Activated CD8-positive, alpha-beta T cell treated with anti-CD3 and anti-CD28 coated beads, Interleukin-2, amount 10 ng/mL, durations not matched to agents 7 days and 5 days (primary cell): Measurements from ENCODE around the gene DNAJC3. TPM values are rescaled to one million over a fixed set of nuclear protein-coding genes. Genes with fewer than 3 reads are reported as not detected.
"Not testable (repeated sequence)": the region's sequence is repeated elsewhere in the genome, so short reads cannot be mapped to it uniquely, and the experiment has no call there.

ENCODE experiments used
- ATAC-seq: fragments of 150-1000 bp; cut with Tn5 transposase; one replicate; pipeline ENCODE4 v1.10.0; 2021; ENCODE audit warnings: moderate library complexity
- CTCF ChIA-PET: fragments of 350-600 bp; sonication (Branson Sonifier 250); formaldehyde crosslinking; loops from one replicate; lab custom pipeline; 2021; ENCODE audit warnings: antibody characterized with exemption; lab: Charles Lee
- POLR2A ChIA-PET: fragments of 350-600 bp; sonication (Branson Sonifier 250); formaldehyde crosslinking; loops from one replicate; lab custom pipeline; 2021; ENCODE audit warnings: antibody characterized with exemption; lab: Charles Lee
- DNase-seq: peaks from one replicate; pipeline ENCODE4 v3.0.0-alpha.2; 2020
- H3K27ac Mint-ChIP-seq: one replicate; pipeline ENCODE4 v1.8.0; 2021; ENCODE audit warnings: mild to moderate bottlenecking, mixed read lengths
- H3K27me3 Mint-ChIP-seq: one replicate; pipeline ENCODE4 v1.8.0; 2021; ENCODE audit warnings: low read depth, mixed read lengths
- H3K36me3 Mint-ChIP-seq: one replicate; pipeline ENCODE4 v1.8.0; 2021; ENCODE audit warnings: low read depth, mixed read lengths
- H3K4me1 Mint-ChIP-seq: one replicate; pipeline ENCODE4 v1.8.0; 2021; ENCODE audit warnings: low read depth, mixed read lengths
- H3K4me3 Mint-ChIP-seq: one replicate; pipeline ENCODE4 v1.8.0; 2021; ENCODE audit warnings: mild to moderate bottlenecking, mixed read lengths
- H3K9me3 Mint-ChIP-seq: one replicate; pipeline ENCODE4 v1.8.0; 2022; ENCODE audit warnings: mixed read lengths; ENCODE audit not compliant: insufficient read depth
- total RNA-seq, 2 experiments: library from RNA; stranded (reverse); gene quantifications; one replicate each; pipeline ENCODE4 v1.2.3, GENCODE V29; 2021

Gene DNAJC3
- total RNA-seq, 2 experiments from 2014 or later = 17.4 to 17.8 TPM

DNA sequence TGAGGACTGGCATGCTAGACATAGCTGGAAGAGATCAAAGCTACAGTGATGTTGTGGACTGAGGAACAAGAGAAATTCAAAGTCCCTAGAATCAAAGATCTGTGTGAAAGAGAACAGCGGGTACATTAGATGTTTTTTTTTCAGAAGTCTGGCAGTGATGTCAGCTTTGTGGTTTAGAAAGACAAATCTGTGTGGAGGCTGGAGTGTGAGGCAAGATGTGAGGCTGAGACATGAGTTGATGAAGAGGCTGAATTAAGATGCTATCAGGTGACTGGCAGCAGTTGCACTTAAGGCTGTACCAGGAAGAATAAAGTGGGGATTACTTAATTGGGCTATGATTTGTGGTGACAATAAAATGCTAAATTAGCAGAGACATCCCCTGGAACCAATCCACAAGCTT is 46.5 kb downstream of the DNAJC3 start:
- no peak overlapping the region for H3K27ac Mint-ChIP-seq
- no peak overlapping the region for H3K4me3 Mint-ChIP-seq
- H3K9me3 Mint-ChIP-seq = no peaks in the 10 kb centered on the region
- POLR2A ChIA-PET = no interaction called here
- H3K36me3 Mint-ChIP-seq = peaks cover 30% of the 10 kb centered on the region
- H3K4me1 Mint-ChIP-seq = peaks cover 7% of the 10 kb centered on the region
- ATAC-seq = no peak
- CTCF ChIA-PET = no interaction called here
- no peaks in the 10 kb centered on the region for H3K27me3 Mint-ChIP-seq
- DNase-seq = no peak

DNA sequence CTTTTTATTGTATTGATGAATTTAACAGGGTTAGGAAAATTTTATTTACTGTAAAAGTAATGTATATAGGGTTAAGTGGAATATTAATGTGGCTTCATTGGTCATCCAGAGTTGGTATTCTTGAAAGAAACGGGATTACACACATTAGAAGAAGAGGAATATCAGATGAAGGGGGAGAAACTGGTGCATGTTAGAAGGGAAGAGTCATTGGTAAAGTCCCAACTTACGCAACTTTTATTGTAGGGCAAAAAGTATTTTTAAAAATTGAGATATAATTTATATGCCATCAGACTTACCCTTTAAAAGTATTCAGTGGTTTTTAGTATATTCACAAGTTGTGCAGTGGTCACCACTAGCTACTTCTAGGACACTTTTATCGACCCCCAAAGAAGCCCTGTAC is 47.3 kb downstream of the DNAJC3 start:
- ATAC-seq = no peak
- peaks cover 7% of the 10 kb centered on the region for H3K4me1 Mint-ChIP-seq

GRCh38 chr13:95726876-95727275 is 49.9 kb downstream of the DNAJC3 start:
- Mint-ChIP-seq H3K27ac (no peak overlapping the region), H3K4me3 (no peak overlapping the region), H3K36me3 (peaks cover 48% of the 10 kb centered on the region), H3K4me1 (peaks cover 8% of the 10 kb centered on the region), H3K9me3 (peaks cover 9% of the 10 kb centered on the region), H3K27me3 (no peaks in the 10 kb centered on the region)
- POLR2A ChIA-PET = no interaction called here
- CTCF ChIA-PET = no interaction called here
- DNase-seq (no peak), ATAC-seq (no peak)

More for the DNA sequence above, 47.3 kb downstream of the DNAJC3 start:
- CTCF ChIA-PET = no interaction called here
- POLR2A ChIA-PET = no interaction called here
- no peaks in the 10 kb centered on the region for H3K27me3 Mint-ChIP-seq
- DNase-seq = no peak
- peaks cover 33% of the 10 kb centered on the region for H3K36me3 Mint-ChIP-seq
- no peak overlapping the region for H3K27ac Mint-ChIP-seq
- no peak overlapping the region for H3K4me3 Mint-ChIP-seq
- H3K9me3 Mint-ChIP-seq = no peaks in the 10 kb centered on the region

DNA sequence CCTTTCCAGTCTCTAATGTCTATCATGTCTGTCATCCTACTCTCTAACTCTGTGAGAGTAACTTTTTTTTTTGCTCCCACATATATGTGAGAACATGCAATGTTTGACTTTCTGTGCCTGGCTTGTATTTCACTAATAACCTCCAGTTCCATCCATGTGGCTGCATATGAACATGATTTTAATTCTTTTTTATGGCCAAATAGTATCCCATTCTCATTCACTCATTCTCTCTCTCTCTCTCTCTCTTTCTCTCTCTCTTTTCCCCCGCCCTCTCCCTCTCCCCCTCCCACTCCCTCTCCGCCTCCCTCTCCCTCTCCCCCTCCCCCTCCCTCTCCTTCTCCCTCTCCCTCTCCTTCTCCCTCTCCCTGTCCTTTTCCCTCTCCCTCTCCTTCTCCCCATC is 52.0 kb downstream of the DNAJC3 start:
- Mint-ChIP-seq H3K4me1 (peaks cover 1% of the 10 kb centered on the region), H3K36me3 (peaks cover 54% of the 10 kb centered on the region), H3K9me3 (peaks cover 25% of the 10 kb centered on the region), H3K4me3 (no peak overlapping the region), H3K27me3 (no peaks in the 10 kb centered on the region), H3K27ac (no peak overlapping the region)
- no peak for ATAC-seq
- DNase-seq = no peak
- CTCF ChIA-PET = no interaction called here
- POLR2A ChIA-PET = no interaction called here

GRCh38 chr13:95734124-95734523 is 57.2 kb downstream of the DNAJC3 start:
- no peak overlapping the region for H3K4me3 Mint-ChIP-seq
- peaks cover 40% of the 10 kb centered on the region for H3K36me3 Mint-ChIP-seq
- no peaks in the 10 kb centered on the region for H3K27me3 Mint-ChIP-seq
- no peak overlapping the region for H3K27ac Mint-ChIP-seq
- no peak for DNase-seq
- ATAC-seq = no peak
- POLR2A ChIA-PET = interaction anchor here (1.2 kb wide), 1 partner anchor 57 kb away, joined by 3 read pairs; the partner anchor contains the start of gene DNAJC3
- H3K4me1 Mint-ChIP-seq = peaks cover 1% of the 10 kb centered on the region
- H3K9me3 Mint-ChIP-seq = peaks cover 31% of the 10 kb centered on the region
- CTCF ChIA-PET = no interaction called here

DNA sequence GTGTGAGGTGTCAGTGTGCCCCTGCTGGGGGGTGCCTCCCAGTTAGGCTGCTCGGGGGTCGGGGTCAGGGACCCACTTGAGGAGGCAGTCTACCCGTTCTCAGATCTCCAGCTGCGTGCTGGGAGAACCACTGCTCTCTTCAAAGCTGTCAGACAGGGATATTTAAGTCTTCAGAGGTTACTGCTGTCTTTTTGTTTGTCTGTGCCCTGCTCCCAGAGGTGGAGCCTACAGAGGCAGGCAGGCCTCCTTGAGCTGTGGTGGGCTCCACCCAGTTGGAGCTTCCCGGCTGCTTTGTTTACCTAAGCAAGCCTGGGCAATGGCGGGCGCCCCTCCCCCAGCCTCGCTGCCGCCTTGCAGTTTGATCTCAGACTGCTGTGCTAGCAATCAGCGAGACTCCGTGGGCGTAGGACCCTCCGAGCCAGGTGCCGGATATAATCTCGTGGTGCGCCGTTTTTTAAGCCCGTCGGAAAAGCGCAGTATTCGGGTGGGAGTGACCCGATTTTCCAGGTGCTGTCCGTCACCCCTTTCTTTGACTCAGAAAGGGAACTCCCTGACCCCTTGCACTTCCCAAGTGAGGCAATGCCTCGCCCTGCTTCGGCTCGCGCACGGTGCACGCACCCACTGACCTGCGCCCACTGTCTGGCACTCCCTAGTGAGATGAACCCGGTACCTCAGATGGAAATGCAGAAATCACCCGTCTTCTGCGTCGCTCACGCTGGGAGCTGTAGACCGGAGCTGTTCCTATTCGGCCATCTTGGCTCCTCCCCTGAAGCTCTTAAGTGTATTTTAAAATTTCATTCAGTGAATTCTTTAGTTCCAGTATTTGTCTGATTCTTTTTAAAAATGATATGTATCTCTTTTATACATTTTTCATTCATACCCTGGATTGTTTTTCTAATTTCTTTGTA is 63.4 kb downstream of the DNAJC3 start:
- DNase-seq, H3K4me1 Mint-ChIP-seq, H3K9me3 Mint-ChIP-seq, POLR2A ChIA-PET, H3K4me3 Mint-ChIP-seq, H3K27ac Mint-ChIP-seq, H3K27me3 Mint-ChIP-seq, ATAC-seq, CTCF ChIA-PET, H3K36me3 Mint-ChIP-seq: not testable (repeated sequence)

DNA sequence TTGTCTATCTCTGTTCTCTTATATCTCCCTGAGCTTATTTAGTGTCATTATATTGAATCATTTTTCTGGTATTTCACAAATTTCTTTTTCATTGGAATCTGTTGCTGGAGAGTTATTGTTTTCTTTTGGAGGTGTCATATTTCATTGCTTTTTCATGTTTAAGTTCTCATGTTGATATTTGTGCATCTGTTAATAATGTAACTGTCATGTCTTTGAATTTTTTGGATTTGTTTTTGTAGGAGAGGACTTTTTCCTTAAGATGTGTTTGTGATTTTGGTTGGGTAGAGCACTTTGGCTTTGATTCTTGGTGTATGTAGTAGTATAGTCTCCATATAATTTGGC is 64.0 kb downstream of the DNAJC3 start:
- H3K27ac Mint-ChIP-seq = no peak overlapping the region
- DNase-seq = no peak
- ChIA-PET CTCF (no interaction called here), POLR2A (no interaction called here)
- H3K4me3 Mint-ChIP-seq = no peak overlapping the region
- H3K4me1 Mint-ChIP-seq = peaks cover 4% of the 10 kb centered on the region
- no peaks in the 10 kb centered on the region for H3K27me3 Mint-ChIP-seq
- peaks cover 8% of the 10 kb centered on the region for H3K36me3 Mint-ChIP-seq
- H3K9me3 Mint-ChIP-seq = peaks cover 5% of the 10 kb centered on the region
- ATAC-seq = no peak

DNA sequence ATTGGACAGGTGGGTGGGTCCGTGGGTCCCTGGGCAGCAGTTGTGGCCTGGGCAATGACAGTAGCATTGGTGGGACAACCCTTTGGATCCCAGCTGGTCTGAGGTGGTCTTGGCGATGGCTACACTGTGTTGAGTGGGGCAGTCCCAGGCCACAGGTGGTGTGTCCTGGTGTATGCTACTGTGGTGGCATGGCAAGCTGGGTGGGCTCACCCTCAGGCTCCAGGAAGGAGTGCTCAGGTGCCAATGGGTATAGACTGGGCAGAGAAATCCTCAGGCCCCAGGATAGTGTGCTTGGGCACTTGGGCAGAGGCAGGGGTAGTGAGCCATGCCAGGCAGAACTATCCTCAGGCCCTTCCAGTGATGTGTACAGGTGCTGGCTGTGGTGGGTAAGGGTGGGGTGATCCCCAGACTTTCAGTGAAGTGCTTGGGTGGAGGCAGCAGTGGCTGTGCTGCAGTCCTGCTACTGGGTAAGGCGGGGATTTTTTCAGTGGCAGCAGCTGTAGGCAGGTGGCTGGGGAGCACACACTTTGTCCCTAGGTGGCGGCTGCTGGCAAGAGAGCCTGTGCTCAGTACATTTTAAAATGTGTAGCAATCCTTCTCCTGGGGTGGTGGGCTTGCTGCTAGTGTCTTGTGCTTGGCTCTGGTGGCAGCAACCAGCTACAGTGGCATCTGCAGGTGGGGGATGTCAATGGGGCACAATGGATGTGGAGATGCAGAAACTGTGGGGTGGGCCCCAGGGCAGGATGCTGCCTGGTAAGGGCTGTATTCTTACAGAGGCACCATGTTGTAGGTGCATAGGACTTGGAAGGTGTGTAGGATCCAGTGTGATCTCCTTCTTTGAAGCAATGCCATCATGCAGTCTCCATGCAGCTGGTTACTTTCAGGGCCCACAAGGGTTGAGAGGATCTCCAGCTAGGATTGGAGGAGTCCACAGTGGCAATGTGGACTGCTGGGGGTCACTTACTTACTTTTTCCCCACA is 64.9 kb downstream of the DNAJC3 start:
- POLR2A ChIA-PET = no interaction called here
- H3K27ac Mint-ChIP-seq = no peak overlapping the region

GRCh38 chr13:95743192-95743591 is 66.3 kb downstream of the DNAJC3 start:
- peaks cover 4% of the 10 kb centered on the region for H3K4me1 Mint-ChIP-seq
- no peaks in the 10 kb centered on the region for H3K27me3 Mint-ChIP-seq
- H3K9me3 Mint-ChIP-seq = peaks cover 5% of the 10 kb centered on the region
- ATAC-seq = no peak
- no peak for DNase-seq
- H3K36me3 Mint-ChIP-seq = peaks cover 7% of the 10 kb centered on the region
- H3K4me3 Mint-ChIP-seq = no peak overlapping the region
- CTCF ChIA-PET = no interaction called here
- POLR2A ChIA-PET = no interaction called here
- no peak overlapping the region for H3K27ac Mint-ChIP-seq

More for the DNA sequence above, 64.9 kb downstream of the DNAJC3 start:
- DNase-seq (no peak), ATAC-seq (no peak)
- peaks cover 7% of the 10 kb centered on the region for H3K36me3 Mint-ChIP-seq
- no peak overlapping the region for H3K4me3 Mint-ChIP-seq
- CTCF ChIA-PET = no interaction called here
- no peaks in the 10 kb centered on the region for H3K27me3 Mint-ChIP-seq
- peaks cover 4% of the 10 kb centered on the region for H3K4me1 Mint-ChIP-seq
- peaks cover 5% of the 10 kb centered on the region for H3K9me3 Mint-ChIP-seq

DNA sequence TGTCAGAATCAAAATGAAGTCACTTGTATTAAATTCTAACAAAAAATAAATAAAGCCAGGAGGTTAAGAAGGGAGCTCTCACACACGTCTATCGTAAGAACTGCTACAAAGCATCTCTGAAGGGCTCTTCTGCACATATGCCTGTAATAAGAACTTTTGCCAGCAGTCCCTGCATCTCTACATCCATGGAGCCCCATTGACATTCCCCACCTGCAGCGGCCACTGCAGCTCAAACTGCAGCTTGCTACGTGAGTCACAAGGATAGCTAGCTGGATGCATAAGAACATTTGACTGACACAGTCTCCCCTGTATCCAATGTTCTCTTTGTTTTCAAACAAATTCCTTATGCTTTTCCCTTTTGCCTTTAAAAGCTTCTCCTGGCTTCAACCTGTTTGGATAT is 68.3 kb downstream of the DNAJC3 start:
- no peak for DNase-seq
- CTCF ChIA-PET = no interaction called here

GRCh38 chr13:95745752-95746151 is 68.8 kb downstream of the DNAJC3 start:
- Mint-ChIP-seq H3K4me3 (no peak overlapping the region), H3K36me3 (peaks cover 7% of the 10 kb centered on the region), H3K4me1 (peaks cover 4% of the 10 kb centered on the region), H3K27me3 (no peaks in the 10 kb centered on the region), H3K9me3 (peaks cover 3% of the 10 kb centered on the region), H3K27ac (no peak overlapping the region)
- ATAC-seq (no peak), DNase-seq (no peak)
- CTCF ChIA-PET = no interaction called here
- POLR2A ChIA-PET = no interaction called here

More for the DNA sequence above, 68.3 kb downstream of the DNAJC3 start:
- Mint-ChIP-seq H3K4me3 (no peak overlapping the region), H3K4me1 (peaks cover 4% of the 10 kb centered on the region), H3K27me3 (no peaks in the 10 kb centered on the region), H3K36me3 (peaks cover 9% of the 10 kb centered on the region), H3K27ac (no peak overlapping the region), H3K9me3 (peaks cover 5% of the 10 kb centered on the region)
- ATAC-seq = no peak
- POLR2A ChIA-PET = no interaction called here

DNA sequence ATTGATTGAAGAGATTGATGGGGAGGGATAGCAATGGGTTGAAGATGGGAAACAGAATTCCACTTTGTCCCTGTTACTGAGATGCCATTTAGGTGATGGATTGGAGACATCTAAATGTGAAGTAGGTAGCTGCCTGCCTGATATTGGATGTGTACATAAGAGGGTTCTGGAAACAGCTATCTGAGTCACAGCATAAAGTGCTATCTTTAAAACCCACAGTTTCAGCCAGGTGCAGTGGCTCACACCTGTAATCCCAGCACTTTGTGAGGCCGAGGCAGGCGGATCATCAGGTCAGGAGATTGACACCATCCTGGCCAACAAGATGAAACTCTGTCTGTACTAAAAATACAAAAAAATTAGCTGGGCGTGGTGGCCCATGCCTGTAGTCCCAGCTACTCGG is 72.6 kb downstream of the DNAJC3 start:
- DNase-seq = no peak
- Mint-ChIP-seq H3K36me3 (peaks cover 11% of the 10 kb centered on the region), H3K4me1 (no peaks in the 10 kb centered on the region), H3K27ac (no peak overlapping the region), H3K27me3 (no peaks in the 10 kb centered on the region), H3K4me3 (no peak overlapping the region), H3K9me3 (no peaks in the 10 kb centered on the region)
- ChIA-PET POLR2A (no interaction called here), CTCF (no interaction called here)
- ATAC-seq = no peak
